Measurements from ENCODE around the gene ELL2.

ELL2 gene

DNA sequence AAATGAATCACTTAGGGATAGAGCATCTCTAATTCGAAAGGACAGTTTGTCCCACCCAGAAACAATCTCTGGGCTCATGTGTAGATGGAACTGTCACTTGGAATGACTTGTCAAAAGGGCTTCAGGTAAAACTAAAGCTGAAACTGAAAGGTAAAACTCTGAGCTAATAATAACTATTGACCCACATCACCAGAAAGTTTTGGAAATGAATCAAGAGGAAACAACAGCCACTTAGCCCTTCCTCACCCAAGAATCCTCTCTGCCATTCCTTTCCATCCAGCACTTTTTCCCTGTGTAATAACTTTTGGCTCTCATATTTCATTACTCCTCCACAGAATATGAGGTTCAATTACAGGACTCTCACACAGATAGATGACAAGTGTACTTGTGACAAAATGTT lies 125.1 kb downstream of the ELL2 start:
- TF ChIP-seq, protein P1, sequence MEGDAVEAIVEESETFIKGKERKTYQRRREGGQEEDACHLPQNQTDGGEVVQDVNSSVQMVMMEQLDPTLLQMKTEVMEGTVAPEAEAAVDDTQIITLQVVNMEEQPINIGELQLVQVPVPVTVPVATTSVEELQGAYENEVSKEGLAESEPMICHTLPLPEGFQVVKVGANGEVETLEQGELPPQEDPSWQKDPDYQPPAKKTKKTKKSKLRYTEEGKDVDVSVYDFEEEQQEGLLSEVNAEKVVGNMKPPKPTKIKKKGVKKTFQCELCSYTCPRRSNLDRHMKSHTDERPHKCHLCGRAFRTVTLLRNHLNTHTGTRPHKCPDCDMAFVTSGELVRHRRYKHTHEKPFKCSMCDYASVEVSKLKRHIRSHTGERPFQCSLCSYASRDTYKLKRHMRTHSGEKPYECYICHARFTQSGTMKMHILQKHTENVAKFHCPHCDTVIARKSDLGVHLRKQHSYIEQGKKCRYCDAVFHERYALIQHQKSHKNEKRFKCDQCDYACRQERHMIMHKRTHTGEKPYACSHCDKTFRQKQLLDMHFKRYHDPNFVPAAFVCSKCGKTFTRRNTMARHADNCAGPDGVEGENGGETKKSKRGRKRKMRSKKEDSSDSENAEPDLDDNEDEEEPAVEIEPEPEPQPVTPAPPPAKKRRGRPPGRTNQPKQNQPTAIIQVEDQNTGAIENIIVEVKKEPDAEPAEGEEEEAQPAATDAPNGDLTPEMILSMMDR (IDR thresholded peaks at IDR 0.05; ENCODE audit: insufficient read depth, missing control alignments), result no peak
- no peak for FAIRE-seq

DNA sequence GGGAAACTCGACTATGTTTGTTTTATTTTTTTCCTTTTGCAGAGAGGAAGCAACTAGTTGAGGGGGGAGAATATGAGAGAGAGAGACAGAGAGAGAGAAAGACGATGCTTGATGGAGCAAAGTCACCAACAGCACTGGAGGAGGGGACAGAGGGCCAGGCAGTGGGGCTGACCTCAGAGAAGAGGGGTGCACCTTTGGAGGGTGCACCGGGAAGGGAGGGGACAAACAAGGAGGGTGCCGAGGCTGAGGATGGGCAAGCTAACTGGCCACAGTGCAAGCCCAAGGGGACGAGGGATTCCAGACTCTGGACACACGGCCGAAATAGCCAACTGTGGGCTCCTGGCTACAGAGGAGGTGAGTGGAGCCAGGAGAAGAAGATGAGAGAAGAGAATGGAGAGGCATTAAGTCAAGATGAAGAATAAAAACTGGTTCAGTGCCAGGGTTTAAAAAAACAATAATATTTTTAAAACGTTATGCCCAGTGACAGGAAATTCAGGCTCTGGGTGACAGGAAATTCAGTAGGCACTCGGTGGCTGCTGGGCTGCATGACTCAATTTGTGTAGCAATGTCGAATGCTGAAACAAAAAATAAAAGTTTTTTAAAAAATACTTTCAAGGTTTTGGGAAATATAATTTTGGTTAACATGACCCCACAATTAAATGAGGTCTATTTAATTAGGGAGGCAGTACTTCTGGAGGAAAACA lies 125.8 kb downstream of the ELL2 start:
- TF ChIP-seq, protein P1 (IDR thresholded peaks at IDR 0.05; ENCODE audit: insufficient read depth, missing control alignments), result no peak
- FAIRE-seq (no peak), DNase-seq (ENCODE audit: insufficient read length, low spot score) (no peak)

More for the DNA sequence above, 125.1 kb downstream of the ELL2 start:
- DNase-seq (ENCODE audit: insufficient read length, low spot score), result no peak
